GM11168 (cell line): ENCODE results near the gene GNB1.

Experiments
- in situ Hi-C: fragments of 300-500 bp; cut with MboI; formaldehyde crosslinking; loops from one replicate; pipeline ENCODE4 v1.12.0; 2022; ENCODE audit warnings: low sequenced_read_pairs; ENCODE audit not compliant: unreplicated experiment

The GNB1 gene

DNA sequence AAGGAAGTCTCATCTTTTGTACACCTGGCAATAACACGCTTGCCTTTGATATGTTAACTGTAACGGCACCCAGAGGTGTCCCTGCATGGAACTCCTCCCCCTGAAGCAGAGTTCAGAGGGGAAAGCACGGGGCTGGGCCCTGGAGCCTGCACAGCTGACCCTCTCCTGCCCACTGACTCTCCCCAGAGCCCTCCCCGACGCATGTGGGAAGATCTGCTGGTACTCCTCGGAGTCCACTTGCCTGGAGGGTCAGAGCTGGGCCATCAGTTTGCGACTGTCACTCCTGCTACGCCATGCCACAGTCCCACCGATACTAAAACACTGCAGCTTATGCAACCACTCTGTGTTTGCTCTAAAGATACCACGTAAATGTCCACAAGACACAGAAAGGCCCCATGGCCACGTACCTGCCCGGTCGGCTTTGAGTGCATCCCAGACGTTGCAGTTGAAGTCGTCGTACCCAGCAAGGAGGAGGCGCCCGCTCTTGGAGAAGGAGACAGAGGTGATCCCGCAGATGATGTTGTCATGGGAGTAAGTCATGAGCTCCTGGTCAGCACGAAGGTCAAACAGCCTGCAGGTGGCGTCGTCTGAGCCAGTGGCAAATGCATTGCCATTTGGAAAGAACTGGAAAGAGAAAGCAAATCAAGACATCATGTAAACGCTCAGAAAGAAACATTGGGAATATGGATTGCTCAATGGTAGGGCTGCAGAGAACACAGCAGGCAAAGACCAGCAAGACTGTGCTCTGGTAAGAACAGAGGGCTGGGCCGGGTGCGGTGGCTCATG, 102.0 kb downstream of the GNB1 start:
- in situ Hi-C loops = no loop called here

GRCh38 chr1:1788136-1788535, 102.8 kb downstream of the GNB1 start:
- in situ Hi-C loops = no loop called here

DNA sequence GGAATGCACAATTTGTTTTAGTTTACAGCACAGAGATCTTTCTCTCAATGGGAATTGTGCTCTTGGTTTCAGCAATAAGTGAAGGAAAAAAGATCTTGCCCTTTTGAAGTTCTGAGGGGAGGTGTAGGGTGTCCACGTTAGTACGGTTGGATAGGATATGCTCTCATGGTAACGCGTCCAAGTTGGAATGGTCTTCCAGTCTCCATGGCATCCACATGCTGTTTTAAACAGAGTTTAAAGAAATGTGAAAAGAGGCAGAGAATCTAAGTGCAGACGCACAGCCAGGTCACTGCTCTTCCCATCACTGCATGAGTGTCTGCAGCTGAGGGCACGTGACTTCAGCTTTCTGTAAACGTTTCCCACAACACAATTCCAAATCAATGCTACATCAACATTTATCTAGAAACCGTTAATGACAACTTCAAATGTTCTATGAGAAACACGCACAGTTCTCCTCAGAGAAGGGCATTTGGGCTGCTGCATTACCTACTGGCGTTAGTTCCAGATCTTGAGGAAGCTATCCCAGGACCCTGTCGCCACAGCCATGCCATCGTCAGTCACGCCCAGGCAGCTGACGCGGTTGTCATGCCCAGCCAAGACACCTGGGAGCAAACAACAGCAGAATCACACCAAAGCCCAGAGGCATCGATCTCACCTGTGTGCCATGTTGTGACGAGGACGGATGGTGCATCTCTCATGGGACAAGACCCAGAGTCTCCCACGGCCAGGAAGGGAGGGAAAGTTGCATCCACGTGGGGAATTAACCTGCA, 103.9 kb downstream of the GNB1 start:
- in situ Hi-C loops = no loop called here

DNA sequence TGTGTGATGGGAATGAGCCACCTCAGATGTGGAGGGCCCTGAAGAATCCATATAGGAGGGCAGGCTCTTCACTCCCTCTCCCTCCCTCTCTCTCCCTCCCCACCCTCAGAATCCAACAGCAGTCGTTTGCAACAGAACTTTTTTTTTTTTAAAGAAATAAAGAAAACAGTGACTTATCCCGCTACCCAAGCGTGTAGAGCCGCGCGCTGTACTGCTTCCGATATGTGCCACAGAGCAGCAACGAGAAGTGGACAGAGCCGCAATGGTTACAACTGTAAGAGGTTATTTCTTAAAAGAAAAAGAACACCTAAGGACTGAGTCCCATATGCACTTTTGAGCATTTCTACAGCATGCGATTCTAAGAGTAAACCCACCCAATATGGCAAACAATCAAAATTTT, 105.2 kb downstream of the GNB1 start:
- in situ Hi-C loops = no loop called here

- in situ Hi-C loops = no loop called here
Observed at GRCh38 chr1:1784933-1785332, 106.0 kb downstream of the GNB1 start.

DNA sequence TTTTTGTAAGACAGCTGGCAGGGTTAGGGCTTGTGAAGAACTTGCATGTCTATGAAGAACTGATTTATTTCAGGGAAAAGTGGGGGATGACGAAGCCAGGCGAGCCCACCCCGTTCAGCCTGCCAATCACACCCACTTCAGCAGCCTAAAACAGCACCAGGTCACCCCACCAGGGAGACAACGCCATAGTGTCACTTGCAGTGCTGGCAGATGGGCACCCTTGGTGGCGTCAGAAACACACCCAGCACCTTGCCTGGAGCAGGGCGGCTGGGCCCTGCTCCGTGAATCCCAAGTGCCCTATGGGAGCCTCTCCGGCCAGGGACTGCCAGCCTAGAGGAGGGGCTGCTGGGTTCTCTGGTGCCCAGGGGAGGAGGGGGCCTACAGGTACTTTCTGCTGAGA, 107.6 kb downstream of the GNB1 start:
- in situ Hi-C loops = no loop called here

- in situ Hi-C loops = no loop called here
Observed at GRCh38 chr1:1782399-1783221, 108.3 kb downstream of the GNB1 start.

- in situ Hi-C loops = no loop called here
Observed at GRCh38 chr1:1781526-1781903, 109.4 kb downstream of the GNB1 start.

DNA sequence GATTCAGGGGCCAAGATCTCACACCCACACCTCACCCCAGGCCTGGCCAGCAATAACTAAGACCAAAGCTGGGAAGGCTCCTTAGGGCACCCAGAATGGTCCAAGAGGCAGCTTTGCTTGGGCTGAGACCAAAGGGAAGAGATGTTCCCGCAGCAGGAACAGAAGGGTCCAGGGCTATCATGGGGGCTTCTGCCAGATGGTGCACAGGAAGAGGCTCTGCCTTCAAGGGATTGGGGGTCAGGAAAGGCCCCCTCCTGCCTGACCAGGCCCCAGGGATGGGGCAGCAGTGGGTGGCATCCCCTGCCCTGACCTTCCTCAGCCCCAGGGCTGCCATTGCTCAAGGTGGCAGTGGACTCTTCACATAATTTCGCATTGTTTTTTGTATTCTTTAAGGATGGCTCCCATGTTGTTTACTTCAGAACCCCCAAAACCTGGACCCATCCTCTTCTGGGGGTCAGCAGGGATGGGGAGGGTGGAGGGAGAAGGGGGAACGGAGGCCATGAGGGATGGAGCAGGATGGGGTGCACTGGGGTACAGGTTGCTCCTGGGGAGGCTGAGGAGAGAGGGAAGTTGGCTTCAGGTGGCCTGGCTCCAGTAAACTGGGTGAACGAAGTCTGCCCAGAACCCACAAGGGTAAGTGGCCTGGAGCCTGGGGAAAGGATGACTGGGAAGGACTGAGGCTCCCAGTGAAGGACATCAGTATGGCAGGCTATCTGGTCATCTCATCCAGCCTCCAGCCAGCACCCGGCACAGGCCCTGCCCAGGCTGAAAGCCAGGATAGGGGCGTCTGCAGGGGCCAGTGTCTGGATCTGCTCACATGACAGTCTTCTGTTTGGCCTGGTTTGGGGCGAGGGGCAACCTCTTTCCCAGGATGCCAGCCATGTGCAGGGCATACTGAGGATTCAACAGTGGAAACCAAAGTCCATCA, 110.0 kb downstream of the GNB1 start:
- in situ Hi-C loops = no loop called here

GRCh38 chr1:1779691-1780597, 110.9 kb downstream of the GNB1 start:
- in situ Hi-C loops = no loop called here

DNA sequence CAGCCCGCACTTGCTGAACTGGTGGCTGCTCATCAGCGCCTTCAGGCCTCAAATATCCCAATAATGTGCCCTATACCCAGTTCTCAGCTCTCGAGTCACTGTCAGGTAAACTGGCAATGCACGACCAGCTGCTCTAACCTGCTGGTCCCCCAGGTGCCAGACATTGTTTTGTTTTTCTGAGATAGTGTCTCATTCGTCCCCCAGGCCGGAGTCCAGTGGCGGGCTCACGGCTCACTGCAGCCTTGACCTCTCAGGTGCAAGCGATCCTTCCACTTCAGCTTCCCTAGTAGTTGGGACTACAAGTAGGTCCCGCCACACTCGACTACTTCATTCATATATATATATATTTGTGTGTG, 111.6 kb downstream of the GNB1 start:
- in situ Hi-C loops = no loop called here

DNA sequence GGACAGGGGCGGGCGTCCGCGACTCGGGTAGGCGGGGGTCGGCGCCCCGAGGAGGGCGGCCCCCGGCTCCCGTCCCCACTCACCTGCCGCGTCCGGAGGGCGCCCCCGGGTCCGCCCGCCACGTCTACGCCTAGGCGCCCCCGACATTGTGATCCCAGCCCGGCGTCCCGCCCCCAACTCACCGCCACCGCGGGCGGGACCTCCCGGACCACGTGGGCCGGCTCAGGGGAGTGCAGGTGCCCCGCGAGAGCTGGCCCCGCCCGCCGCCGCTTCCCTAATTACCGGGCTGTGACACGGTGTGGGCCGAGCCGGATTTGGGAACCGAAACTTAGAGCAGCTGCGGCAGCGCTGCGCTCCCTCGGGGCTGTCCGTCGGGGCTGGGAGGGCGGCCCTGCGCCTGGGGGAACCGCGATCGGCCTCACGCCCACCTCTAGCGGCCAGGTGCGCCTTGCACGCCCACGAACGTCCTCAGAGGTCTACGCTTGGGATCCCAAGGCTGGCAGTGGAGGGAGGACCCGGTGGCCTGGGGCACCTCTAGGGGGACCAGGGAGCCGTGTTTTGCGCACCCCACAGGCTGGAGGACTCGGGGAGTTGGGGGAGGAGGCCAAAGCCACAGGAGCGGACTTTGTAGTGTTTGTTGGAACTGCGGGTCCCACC, 112.1 kb downstream of the GNB1 start:
- in situ Hi-C loops = no loop called here

GRCh38 chr1:1777950-1778662, 112.8 kb downstream of the GNB1 start, which contains the start of gene NADK:
TSS of gene NADK (minus strand) at chr1:1778470. CDS start at chr1:1765406, 13,064 bp downstream.
- in situ Hi-C loops = no loop called here

DNA sequence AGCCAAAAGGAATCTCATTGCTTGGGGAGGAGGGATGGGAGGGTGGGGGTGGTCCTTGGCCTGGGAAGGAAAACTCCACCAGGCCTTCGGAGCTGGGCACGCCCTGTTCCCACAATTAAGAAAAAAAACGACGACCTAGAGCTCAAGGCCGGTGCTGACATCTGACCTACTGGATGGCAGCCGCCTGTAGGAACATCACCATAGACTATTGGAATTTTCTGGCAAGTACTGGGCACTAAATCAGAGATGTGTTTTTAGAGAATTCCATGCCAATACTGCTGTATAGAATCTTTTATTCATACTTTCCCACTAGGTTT, 113.3 kb downstream of the GNB1 start:
- in situ Hi-C loops = no loop called here

- in situ Hi-C loops = no loop called here
Observed at GRCh38 chr1:1776672-1777582, 114.0 kb downstream of the GNB1 start.

DNA sequence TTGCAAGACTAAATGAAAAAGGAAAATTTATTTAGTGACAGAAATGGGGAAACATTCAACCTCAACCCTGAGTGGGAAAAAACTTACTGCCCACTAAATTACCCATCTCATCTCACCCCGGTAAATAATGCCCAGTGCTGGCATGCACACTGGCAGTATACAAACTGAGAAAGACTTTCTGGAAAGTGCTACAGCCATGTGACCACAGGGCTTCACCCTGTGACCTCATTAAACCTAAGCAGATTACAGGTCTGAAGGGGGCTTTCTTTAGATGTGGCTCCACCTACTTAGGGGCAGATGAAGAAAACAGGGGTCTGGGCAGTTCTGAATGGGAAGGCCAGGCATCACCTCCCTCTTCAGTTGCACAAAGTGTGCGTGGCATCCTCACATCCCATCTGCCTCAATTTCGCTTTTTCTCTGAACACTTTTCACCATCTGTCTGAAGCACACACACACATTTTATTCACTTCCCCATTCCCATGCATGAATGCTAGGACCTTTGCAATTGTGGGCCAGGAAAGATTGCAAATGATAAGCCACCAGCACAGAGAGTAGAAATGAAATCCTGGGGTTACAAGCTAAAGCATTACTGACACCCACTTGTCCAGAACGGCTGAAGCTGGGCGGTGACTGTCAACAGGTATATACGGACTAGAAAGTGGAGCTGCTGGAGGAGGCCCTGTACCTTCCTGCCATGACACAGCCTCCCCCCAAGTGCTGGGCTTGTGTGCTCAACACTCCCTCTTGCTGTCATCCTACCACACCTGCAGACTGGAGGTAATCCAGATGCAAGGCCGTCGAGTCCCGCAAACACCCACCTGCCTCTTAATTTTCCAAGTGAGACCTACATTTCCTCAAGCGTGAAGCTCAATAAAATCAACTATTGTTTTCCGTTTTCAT, 115.3 kb downstream of the GNB1 start:
- in situ Hi-C loops = no loop called here
